Prostate gland (tissue), 2 donors: ENCODE data around the gene WDR90. TPM values are rescaled to one million over a fixed set of nuclear protein-coding genes. Genes with fewer than 3 reads are reported as not detected.
A peak's percentile ranks its signal among the peaks of the same experiment; 100 is the strongest.

Source experiments
- DNase-seq: peaks from one replicate; pipeline ENCODE4 v3.0.0-alpha.2; 2019; ENCODE audit warnings: low spot score
- H3K27ac ChIP-seq, 2 donors: fragments of 200-600 bp; sonication (generic); 2 replicates each; pipeline ENCODE4 v1.5.1; 2017 to 2019
- H3K27me3 ChIP-seq: fragments of 200-600 bp; sonication (generic); replicated peaks from 2 replicates; pipeline ENCODE4 v1.5.1; 2019; ENCODE audit not compliant: insufficient read depth
- H3K36me3 ChIP-seq, 2 donors: fragments of 200-600 bp; sonication (generic); 1 replicate in 1 of 2; 2 replicates in 1 of 2; pipeline versions ENCODE4 v1.5.1 to v1.8.1; 2017 to 2019
- H3K4me1 ChIP-seq: fragments of 200-600 bp; sonication (generic); replicated peaks from 2 replicates; pipeline ENCODE4 v1.5.1; 2019
- H3K4me3 ChIP-seq, 2 donors: fragments of 200-600 bp; sonication (generic); 2 replicates each; pipeline ENCODE4 v1.5.1; 2017 to 2019
- H3K9me3 ChIP-seq: fragments of 200-600 bp; sonication (generic); 2 replicates; pipeline ENCODE4 v1.5.1; 2017
- POLR2A ChIP-seq: fragments of 450-650 bp; IDR thresholded peaks from one replicate; pipeline ENCODE4 v1.6.1; 2016; ENCODE audit warnings: antibody characterized with exemption, mild to moderate bottlenecking
- POLR2AphosphoS5 ChIP-seq: sonication (generic); formaldehyde crosslinking; IDR thresholded peaks from one replicate; pipeline ENCODE4 v1.6.1; 2017; ENCODE audit warnings: antibody characterized with exemption
- WGBS: methylation state at CpG from one replicate; pipeline ENCODE4 v1.1.5; 2018; 5-methylcytosine and 5-hydroxymethylcytosine counted together
- intact Hi-C: fragments of 100-400 bp; cut with DNase I; formaldehyde crosslinking; loops from one replicate; pipeline ENCODE4 v1.14.2; 2022
- total RNA-seq, 2 donors: library from RNA; depleted of rRNA; stranded (reverse); fragments of >200 nt; gene quantifications; one replicate each; pipeline ENCODE4 v1.1.0, GENCODE V29; 2016
- TF ChIP-seq, protein P1 (sequence below), 4 experiments: fragments of 200-600 bp in 2 of 4; fragments of 450-650 bp in 2 of 4; sonication (generic) in 2 of 4; IDR thresholded peaks; 1 replicate in 3 of 4; 2 replicates in 1 of 4; pipeline ENCODE4 v1.5.1; 2016 to 2019; ENCODE audit warnings: antibody characterized with exemption in 4 of 4, mild to moderate bottlenecking in 2 of 4, moderate library complexity in 2 of 4

Gene WDR90
- total RNA-seq, 2 donors from 2014 or later = 36.8 to 60.4 TPM

DNA sequence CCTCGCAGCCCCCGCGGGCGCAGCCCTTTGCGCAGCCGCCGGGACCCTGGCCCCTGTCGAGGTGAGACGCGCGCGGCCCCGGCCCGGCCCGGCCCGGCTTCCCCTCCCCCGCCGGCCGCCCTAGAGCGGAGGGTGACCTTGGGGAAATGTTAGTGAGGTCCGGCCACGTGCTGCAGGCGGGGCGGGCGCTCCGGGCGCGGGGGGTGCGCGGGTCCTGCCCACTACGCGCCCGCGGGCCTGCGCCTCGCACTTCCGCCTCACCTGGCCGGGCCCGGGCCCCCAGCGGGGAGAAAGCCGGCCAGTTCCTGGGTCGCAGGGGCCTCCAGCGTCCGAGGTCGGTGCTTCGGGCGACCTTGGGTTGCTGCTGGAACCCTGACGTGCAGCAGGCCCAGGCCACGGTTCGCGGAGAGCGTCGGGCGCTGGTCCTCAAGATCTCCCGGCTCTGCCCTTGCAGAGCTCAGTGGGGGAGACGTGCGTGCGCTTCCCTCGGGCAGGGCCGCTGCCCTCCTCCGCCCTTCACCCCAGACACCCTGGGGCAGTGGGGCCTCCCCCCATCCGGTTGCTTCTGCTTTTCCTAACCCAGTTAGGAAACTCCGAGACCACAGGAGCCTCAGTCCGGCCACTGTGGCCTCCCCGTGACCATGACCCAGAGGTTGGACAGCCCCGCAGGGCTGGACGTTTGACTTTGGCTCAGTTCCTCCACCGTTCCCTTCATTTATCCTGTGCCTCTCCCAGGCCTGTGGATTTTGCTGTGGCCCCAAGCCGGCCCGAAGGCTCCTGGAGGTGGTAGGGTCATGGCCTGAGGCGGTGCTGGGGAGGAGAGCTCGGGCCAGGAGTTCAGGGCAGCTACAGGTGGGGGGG is 6.7 kb upstream of the WDR90 start:
- H3K36me3 ChIP-seq = no peaks in the 10 kb centered on the region
- TF ChIP-seq POLR2AphosphoS5 = no peak
- TF ChIP-seq, protein P1, sequence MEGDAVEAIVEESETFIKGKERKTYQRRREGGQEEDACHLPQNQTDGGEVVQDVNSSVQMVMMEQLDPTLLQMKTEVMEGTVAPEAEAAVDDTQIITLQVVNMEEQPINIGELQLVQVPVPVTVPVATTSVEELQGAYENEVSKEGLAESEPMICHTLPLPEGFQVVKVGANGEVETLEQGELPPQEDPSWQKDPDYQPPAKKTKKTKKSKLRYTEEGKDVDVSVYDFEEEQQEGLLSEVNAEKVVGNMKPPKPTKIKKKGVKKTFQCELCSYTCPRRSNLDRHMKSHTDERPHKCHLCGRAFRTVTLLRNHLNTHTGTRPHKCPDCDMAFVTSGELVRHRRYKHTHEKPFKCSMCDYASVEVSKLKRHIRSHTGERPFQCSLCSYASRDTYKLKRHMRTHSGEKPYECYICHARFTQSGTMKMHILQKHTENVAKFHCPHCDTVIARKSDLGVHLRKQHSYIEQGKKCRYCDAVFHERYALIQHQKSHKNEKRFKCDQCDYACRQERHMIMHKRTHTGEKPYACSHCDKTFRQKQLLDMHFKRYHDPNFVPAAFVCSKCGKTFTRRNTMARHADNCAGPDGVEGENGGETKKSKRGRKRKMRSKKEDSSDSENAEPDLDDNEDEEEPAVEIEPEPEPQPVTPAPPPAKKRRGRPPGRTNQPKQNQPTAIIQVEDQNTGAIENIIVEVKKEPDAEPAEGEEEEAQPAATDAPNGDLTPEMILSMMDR (IDR thresholded peaks at IDR 0.05) = no peak
- TF ChIP-seq POLR2A = no peak
- H3K4me3 ChIP-seq = peak overlapping the region; percentile 78 to 83
- peak; percentile 44 for DNase-seq
- intact Hi-C loops = no loop called here
- WGBS = 8% methylated on average over 63 of the region's 72 CpGs
- no peaks in the 10 kb centered on the region for H3K9me3 ChIP-seq
- peak overlapping the region; percentile 78 to 80 for H3K27ac ChIP-seq
- H3K27me3 ChIP-seq = no peaks in the 10 kb centered on the region
- H3K4me1 ChIP-seq = peaks cover 7% of the 10 kb centered on the region

DNA sequence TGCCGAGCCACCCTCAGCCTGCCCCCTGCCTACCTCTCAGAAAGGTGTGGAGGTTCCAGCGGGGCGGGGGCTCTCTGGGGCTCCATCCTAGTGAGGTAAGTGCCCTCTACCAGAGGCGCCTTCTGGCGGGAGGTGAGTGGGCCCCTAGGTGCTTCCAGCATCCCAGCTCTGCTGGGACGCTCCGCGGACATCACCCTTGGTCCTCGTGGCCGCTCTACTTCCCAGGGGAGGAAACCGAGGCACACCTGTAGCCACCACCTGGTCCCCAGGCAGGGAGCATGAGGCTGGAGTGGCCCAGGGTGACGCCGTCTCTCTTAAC is 6.2 kb upstream of the WDR90 start:
- DNase-seq = no peak
- Histone ChIP-seq H3K36me3 (no peaks in the 10 kb centered on the region), H3K27ac (peak overlapping the region; percentile 78 to 80), H3K9me3 (no peaks in the 10 kb centered on the region), H3K27me3 (no peaks in the 10 kb centered on the region), H3K4me1 (peaks cover 12% of the 10 kb centered on the region), H3K4me3 (peak overlapping the region; percentile 78 to 83)
- intact Hi-C loops = no loop called here
- whole genome bisulfite sequencing = 88% methylated on average over 13 of the region's 13 CpGs
- TF ChIP-seq POLR2A = no peak
- TF ChIP-seq, protein P1 (IDR thresholded peaks at IDR 0.05) = no peak

DNA sequence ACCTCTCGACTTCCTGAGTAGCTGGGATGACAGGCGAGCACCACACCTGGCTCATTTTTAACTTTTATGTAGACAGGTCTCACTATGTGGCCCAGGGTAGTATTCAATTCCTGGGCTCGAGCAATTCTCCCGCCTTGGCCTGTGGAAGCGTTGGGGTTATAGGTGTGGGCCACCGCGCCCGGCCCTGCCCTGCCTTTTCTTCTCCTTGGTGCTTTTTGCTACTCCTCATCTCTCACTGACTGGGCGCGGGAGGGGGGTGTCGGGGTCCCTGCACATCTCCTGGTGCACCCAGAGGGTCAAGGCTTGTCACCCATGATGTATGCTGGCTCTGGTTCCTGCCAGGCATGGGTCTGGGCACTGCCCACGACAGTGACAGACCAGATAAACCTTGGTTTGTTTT is 4.6 kb upstream of the WDR90 start:
- DNase-seq = no peak
- Histone ChIP-seq H3K36me3 (no peaks in the 10 kb centered on the region), H3K27ac (no peak overlapping the region), H3K9me3 (no peaks in the 10 kb centered on the region), H3K4me1 (peaks cover 19% of the 10 kb centered on the region), H3K4me3 (no peak overlapping the region), H3K27me3 (no peaks in the 10 kb centered on the region)
- intact Hi-C loops = no loop called here
- 93% methylated on average over 12 of the region's 12 CpGs for WGBS
- TF ChIP-seq, protein P1 (IDR thresholded peaks at IDR 0.05) = no peak
- TF ChIP-seq POLR2A (no peak), POLR2AphosphoS5 (no peak)

DNA sequence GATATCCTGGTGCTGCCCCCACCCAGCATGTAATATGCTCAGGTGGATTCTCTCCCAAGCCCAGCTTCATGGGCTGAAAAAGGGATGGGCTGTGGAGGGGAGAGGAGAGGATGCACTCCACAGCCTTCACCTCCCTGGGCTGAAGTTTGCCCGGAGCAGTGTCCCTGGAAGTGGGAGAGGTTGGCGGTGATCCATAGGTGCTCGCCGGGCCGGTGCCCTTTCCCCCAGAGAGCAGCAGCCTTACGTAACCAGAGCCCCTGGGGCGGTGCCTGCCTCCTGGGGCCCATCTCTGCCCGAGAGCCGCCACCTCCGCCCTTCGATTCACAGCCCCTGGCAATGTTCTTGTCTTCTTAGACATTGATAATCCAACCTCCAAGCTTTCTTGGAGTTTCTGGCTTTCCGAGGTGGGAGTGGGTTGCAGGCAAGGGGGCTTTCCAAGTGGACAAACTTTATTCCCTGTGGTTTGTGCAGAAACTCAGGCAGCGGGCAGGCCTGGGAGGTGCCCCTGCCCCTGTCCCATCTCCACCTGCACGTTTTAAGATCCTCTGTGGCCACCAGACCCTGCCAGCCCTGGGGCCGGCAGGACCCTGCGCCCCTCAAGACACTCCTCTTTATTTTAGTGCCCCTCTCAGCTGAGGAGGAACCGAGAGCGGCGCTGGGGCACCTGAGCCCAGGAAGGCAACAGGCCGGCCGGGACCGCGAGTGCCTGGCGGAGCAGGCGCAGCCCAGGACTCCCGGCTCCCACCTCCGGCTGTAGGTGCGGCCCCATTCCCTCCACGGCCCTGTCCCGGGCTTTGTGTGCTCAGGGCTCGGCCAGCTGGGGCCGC is 3.1 kb upstream of the WDR90 start:
- no peak for TF ChIP-seq POLR2A
- TF ChIP-seq POLR2AphosphoS5 = no peak
- TF ChIP-seq, protein P1 (IDR thresholded peaks at IDR 0.05) = no peak
- no peak for DNase-seq
- H3K27me3 ChIP-seq = no peaks in the 10 kb centered on the region
- H3K27ac ChIP-seq = no peak overlapping the region
- intact Hi-C loops = no loop called here
- peaks cover 24% of the 10 kb centered on the region for H3K4me1 ChIP-seq
- WGBS = 75% methylated on average over 31 of the region's 32 CpGs
- no peaks in the 10 kb centered on the region for H3K36me3 ChIP-seq
- no peaks in the 10 kb centered on the region for H3K9me3 ChIP-seq
- no peak overlapping the region for H3K4me3 ChIP-seq
